OCI-LY1 (cell line): ENCODE measurements around the gene TBX10.

Source experiments
- EZH2 ChIP-seq: fragments of 200-600 bp; sonication (generic), shearing (Covaris generic); IDR thresholded peaks from 2 replicates; pipeline ENCODE4 v1.8.0; 2017; ENCODE audit warnings: borderline replicate concordance, mixed run types, mild to moderate bottlenecking, antibody characterized with exemption, low read length, moderate library complexity, mixed read lengths
- TF ChIP-seq, protein P1 (sequence below): fragments of 200-600 bp; sonication (generic), shearing (Covaris generic); IDR thresholded peaks from 2 replicates; pipeline ENCODE4 v1.5.1; 2017; ENCODE audit warnings: mild to moderate bottlenecking, antibody characterized with exemption, low read length, moderate library complexity, mixed read lengths

DNA sequence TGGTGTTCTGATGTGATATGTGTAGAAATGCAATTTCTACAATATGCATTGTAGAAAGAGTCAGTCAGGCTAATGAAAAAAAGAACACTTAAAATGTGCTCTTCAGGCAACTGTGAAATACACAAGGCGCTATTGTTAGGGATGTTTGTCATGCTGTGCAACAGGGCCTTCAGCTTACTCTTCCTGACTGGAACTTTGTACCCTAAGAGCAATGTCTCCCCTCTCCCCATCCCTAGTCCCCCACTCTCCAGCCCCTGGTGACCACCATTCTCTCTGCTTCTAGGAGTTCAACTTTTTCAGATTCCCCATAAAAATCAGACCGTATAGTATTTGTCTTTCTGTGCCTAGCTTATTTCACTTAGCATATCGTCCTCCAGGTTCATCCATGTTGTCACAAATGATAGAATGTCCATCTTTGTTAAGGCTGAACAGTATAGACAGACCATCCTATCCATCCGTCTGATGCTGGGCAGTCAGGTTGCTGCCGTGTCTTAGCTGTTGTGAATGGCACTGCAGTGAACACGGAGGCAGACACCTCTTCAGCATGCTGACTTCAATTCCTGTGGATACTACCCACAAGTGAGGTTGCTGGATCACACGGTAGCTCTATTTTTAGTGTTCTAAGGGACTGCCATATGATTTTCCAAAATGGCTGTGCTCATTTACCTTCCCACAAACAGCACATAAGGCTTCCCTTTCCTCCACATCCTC lies 22.2 kb downstream of the TBX10 start:
- TF ChIP-seq, protein P1, sequence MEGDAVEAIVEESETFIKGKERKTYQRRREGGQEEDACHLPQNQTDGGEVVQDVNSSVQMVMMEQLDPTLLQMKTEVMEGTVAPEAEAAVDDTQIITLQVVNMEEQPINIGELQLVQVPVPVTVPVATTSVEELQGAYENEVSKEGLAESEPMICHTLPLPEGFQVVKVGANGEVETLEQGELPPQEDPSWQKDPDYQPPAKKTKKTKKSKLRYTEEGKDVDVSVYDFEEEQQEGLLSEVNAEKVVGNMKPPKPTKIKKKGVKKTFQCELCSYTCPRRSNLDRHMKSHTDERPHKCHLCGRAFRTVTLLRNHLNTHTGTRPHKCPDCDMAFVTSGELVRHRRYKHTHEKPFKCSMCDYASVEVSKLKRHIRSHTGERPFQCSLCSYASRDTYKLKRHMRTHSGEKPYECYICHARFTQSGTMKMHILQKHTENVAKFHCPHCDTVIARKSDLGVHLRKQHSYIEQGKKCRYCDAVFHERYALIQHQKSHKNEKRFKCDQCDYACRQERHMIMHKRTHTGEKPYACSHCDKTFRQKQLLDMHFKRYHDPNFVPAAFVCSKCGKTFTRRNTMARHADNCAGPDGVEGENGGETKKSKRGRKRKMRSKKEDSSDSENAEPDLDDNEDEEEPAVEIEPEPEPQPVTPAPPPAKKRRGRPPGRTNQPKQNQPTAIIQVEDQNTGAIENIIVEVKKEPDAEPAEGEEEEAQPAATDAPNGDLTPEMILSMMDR = no peak
- no peak for TF ChIP-seq EZH2
